ENCODE data around the gene EID3.

EID3 gene

DNA sequence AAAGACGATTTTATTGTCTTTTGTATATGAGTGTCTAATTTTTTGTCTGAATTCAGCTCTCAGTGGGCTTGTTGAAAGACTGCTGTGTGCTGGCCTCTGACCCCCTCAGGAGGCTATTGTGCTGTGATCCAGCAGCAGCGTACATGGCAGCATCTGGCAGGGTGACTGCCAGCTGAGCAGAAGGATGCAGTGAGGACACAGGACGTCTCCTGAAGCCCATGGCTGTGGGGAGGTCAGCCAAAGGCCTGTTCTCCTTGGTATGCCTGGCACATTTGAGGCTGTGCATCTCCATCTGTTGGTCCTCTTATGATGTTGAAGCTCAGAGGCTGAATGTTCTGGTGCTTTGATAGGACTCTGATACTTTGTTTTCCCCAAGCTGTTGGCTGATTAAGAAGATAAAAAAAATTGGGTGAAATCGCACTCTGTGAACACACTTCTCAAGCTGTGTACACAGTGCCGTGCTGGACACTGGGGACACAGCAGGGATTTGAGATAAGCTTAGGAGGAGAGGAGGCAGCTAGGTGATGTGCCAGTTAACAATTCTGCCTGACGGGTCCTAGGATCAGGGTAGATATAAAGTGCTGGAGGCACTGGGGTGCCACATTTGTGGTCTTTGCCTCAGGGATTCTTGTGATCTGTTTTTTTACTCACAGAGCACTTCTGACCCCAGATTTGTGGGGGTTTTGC is 37.5 kb downstream of the EID3 start:
- DNase-seq: no peak

DNA sequence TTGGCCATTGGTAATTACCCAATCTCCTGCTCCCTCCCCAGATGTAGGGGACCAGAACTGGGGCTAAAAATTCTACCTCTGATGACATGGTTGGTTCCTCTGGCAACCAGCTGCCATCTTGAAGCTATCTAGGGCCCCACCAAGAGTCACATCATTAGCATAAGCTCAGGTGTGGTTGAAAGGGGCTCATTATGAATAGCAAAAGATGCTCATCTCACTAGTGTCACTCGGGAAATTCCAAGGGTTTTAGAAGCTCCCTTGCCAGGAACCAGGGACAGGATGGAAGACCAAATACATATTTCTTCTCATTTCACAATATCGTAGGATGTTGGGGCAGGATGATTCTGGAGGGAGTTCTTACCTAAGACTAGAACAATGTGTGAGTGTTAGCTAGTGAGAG is 38.6 kb downstream of the EID3 start:
- no peak for DNase-seq

DNA sequence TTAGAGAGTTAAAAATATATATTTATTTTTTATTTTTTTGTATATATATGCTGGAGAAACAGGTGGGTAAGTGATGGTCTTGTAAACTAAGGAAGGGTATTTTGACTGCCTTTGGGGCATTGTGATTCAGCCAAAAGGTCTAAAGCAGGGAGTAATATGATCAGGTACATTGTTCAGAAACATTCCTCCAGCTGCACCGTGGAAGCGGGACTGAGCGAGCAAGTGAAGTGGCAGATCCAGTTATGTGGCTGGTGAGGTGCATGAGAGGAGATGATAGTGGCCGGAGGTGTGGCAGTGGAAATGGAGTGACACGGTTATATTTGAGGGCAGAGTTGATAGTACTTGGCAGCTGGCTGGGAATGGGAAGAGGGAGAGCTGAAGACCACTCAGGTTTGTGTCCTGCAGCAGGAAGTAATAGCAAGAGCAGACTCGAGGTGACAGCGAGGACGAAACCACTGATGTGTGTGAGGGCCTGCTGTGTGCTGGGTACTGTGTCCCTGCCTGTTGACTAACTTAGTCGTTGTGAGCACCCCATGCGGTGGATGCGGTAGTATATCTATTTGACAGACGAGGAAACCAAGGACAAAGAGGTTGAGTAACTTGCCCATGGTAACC is 39.2 kb downstream of the EID3 start:
- no peak for DNase-seq

DNA sequence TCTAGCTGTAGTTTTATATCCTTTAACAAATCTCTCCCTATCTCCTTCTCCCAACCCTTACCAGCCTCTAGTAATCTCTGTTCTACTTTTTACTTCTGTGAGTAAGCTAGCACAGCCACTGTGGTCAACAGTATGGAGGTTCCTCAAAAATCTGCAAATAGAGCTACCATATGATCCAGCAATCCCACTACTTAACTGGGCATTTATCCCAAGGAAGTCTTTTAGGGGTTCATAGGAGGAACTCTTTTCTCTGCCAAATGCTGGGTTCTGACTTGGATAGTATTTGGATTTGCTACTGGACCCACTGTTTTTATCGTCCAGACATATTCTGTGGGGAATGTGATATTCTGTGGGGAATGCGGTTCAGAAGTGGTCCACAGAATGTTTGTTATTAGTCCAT is 41.1 kb downstream of the EID3 start:
- no peak for DNase-seq

- no peak for DNase-seq
Measured at GRCh38 chr12:104345234-104346066, 41.9 kb downstream of the EID3 start.

DNA sequence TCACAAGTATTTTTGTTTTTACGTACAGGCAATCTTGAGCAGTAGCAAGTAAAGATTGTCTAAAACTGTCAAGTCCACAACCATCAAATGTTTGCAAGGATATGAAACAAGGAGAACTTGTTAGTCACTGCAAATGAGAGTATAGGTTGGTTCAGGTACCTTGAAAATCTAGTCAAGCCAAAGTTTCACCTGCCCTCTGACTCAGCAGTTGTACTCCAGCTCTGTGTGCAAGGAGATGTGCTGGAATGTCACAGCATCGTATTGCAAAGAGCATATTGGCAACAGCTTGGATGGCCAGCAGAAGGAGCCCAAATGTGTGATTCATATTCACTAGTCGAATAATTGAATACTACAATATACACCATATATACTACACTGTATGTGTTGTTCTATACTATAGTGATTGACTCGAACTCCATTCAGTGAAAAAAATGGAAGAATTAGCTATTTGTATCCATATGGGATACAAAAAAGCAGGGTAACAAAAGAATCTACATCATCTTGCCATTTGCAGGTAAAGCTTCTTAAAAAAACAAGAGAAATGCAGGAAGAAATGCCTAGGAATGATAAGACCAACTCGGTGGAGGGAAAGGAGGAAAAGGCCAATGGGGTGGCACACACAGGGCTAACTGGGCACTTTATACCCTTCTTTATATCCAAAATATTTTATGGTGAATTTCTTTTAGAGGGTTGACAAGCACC is 44.0 kb downstream of the EID3 start:
- DNase-seq: no peak

DNA sequence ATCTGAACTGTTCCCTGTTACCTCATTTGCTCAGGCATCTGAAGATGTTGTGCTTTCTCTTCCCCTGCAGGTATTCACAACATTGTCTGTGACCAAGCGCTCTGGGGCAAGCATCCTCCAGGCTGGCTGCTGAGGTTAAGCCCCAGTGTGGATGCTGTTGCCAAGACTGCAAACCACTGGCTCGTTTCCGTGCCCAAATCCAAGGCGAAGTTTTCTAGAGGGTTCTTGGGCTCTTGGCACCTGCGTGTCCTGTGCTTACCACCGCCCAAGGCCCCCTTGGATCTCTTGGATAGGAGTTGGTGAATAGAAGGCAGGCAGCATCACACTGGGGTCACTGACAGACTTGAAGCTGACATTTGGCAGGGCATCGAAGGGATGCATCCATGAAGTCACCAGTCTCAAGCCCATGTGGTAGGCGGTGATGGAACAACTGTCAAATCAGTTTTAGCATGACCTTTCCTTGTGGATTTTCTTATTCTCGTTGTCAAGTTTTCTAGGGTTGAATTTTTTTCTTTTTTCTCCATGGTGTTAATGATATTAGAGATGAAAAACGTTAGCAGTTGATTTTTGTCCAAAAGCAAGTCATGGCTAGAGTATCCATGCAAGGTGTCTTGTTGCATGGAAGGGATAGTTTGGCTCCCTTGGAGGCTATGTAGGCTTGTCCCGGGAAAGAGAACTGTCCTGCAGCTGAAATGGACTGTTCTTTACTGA is 44.9 kb downstream of the EID3 start:
- no peak for DNase-seq

- DNase-seq: no peak
Measured at GRCh38 chr12:104348994-104349494, 45.5 kb downstream of the EID3 start.

DNA sequence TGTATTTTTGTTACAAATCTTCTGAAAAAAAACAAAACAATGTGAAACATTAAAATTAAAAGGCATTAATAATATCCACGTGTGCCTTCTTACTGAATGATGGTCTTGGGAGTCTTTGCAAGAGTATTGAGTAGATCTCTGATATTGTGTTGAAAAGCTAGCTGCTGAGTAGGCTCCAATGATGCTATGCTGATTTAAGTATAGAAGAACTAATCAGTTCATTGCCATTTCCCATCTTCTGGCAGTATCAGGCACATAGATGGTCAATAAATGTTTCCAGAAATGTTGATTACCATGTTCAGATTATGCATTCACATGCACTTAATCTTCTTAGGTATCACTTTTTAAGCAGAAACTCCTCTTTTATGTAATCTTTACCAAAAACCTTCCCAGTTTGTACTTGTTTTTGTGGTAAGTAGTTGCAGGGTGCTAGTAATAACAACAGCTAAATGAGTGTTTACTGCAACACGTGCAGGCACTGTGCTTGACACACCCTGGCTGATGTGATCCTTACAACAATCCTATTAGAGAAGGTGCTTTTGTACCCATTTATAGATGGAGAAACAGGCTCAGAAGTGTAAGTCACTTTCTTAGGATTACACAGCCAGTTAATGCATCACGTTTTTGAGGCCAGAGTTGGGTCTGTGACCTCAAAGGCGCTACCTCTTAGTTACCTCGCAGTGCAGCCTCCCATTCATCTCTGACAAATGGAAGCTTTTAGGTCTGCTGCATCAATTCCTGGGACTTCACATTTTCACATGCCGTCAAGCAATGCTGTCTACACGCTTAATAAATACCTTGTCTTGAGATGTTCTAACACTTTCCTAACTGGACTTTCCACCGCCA is 46.9 kb downstream of the EID3 start:
- DNase-seq: no peak

DNA sequence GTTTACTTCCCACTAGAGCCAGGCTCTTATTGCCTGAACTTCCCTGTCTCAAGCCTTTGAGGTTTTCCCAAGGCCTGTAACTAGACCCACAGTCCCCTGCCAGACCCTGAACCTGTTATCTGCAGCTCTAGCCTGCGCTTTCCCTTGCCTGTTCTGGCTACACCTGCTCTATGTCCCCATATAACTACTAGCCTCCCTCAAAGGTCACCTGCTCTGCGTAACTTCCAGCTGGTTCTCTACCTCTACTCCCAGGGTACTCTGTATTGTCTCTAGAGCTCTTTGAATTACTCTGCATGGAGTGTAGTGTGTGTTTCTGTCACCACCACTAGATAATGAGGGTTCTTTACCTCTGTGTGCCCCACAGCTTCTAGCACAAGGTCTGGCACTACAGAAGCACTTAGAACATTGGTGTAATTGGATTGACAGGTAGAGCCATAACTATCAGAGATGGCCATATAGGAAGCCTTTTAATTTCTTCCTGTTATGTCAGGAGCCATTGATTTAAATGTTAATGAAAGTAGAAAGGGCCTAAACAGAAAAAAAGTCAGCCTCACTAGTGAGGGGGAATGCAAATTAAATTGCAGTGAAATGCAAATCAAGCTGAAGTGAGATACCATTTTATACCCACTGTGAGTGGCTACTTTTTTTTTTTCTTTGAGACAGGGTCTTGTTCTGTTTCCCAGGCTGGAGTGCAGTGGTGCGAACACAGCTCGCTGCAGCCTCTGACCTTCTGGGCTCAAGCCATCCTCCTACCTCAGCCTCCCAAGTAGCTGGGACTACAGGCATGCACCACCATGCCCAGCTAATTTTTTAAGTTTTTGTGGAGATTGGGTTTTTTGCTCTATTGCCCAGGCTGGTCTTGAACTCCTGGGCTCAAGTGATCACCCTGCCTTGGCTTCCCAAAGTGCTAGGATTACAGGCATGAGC is 47.8 kb downstream of the EID3 start:
- DNase-seq: no peak

- DNase-seq: no peak
Measured at GRCh38 chr12:104352106-104352713, 48.7 kb downstream of the EID3 start.

DNA sequence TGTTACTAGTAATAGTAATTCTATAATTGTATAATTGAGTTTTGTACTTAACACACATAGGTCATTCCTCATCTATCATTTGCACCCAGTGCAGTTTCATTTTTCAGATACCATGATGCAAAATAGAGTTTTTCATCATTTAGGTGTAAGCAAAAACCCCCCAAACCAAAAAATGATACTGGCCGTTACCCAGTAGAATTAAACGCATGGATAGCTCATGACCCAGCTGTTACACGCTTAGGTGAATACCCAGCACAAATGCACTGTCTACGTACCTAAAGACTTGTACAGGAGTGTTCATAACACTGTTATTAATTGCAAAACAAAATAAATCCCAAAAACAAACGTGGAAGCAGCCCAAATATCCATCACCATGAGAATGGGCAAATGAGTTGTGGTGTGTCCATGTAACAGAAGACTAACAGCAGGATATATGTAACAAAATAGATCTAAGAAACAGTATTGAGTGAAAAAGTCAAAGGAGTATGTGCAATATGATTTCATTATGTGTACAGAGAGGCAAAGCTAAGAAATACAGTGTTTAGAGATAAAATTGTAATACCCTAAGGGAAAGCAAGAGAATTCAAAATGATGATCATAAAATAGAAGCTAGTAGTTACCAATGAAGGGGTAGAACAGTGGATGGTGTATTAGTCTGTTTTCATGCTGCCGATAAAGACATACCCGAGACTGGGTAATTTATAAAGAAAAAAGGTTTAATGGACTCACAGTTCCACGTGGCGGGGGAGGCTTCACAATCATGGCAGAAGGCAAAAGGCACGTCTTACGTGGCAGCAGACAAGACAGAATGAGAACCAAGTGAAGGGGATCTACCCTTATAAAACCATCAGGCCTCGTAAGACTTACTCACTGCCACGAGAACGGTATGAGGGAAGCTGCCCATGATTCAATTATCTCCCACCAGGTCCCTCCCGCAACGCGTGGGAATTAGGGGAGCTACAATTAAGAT is 49.8 kb downstream of the EID3 start:
- DNase-seq: no peak

GRCh38 chr12:104354167-104354867 is 50.8 kb downstream of the EID3 start:
- no peak for DNase-seq
